Breast epithelium (tissue), 4 donors: Measurements from ENCODE around the gene MRPL44. TPM values are rescaled to one million over a fixed set of nuclear protein-coding genes. Genes with fewer than 3 reads are reported as not detected.

Experiments
- DNase-seq, 2 donors: peaks; one replicate each; pipeline ENCODE4 v3.0.0-alpha.2; 2019; ENCODE audit warnings: low spot score in 2 of 2
- H3K27ac ChIP-seq, 2 donors: fragments of 200-600 bp; sonication (generic) in 1 of 2; one replicate each; pipeline ENCODE4 v1.5.1; 2016 to 2019; ENCODE audit warnings: mild to moderate bottlenecking in 1 of 2
- H3K27me3 ChIP-seq, 2 donors: fragments of 200-600 bp; sonication (generic) in 1 of 2; one replicate each; pipeline versions ENCODE4 v1.5.1 to v1.6.0; 2017 to 2019; ENCODE audit warnings: control low read depth in 1 of 2, mild to moderate bottlenecking in 1 of 2
- H3K36me3 ChIP-seq: fragments of 200-600 bp; one replicate; pipeline ENCODE4 v1.5.1; 2019
- H3K4me1 ChIP-seq, 2 donors: fragments of 200-600 bp; sonication (generic); one replicate each; pipeline ENCODE4 v1.5.1; 2016 to 2019; ENCODE audit warnings: control low read depth in 1 of 2
- H3K4me3 ChIP-seq, 3 donors: fragments of 200-600 bp; sonication (generic); 1 replicate in 2 of 3; 2 replicates in 1 of 3; pipeline ENCODE4 v1.5.1; 2016 to 2019; ENCODE audit warnings: mild to moderate bottlenecking in 3 of 3, moderate library complexity in 2 of 3
- H3K9me3 ChIP-seq, 2 donors: fragments of 200-600 bp; sonication (generic) in 1 of 2; one replicate each; pipeline ENCODE4 v1.5.1; 2016 to 2019; ENCODE audit warnings: control low read depth in 1 of 2
- CTCF ChIP-seq, 3 donors: fragments of 450-650 bp; IDR thresholded peaks; one replicate each; pipeline ENCODE4 v1.5.1; 2016 to 2017; ENCODE audit warnings: antibody characterized with exemption in 3 of 3, mild to moderate bottlenecking in 3 of 3, moderate library complexity in 3 of 3
- POLR2A ChIP-seq: fragments of 450-650 bp; IDR thresholded peaks from one replicate; pipeline ENCODE4 v1.6.1; 2016; ENCODE audit warnings: antibody characterized with exemption, mild to moderate bottlenecking, moderate library complexity
- POLR2AphosphoS5 ChIP-seq, 3 donors: sonication (generic); formaldehyde crosslinking; IDR thresholded peaks; one replicate each; pipeline ENCODE4 v1.6.1; 2017; ENCODE audit warnings: antibody characterized with exemption in 3 of 3
- intact Hi-C: fragments of 100-400 bp; cut with DNase I; formaldehyde crosslinking; loops from one replicate; pipeline ENCODE4 v1.15.1; 2023; ENCODE audit warnings: low total_unique reads
- total RNA-seq, 3 donors: library from RNA; depleted of rRNA; stranded (reverse); fragments of >200 nt; gene quantifications; one replicate each; pipeline ENCODE4 v1.1.0, GENCODE V29; 2016

The MRPL44 gene
- total RNA-seq, 3 donors from 2014 or later, result 22.4 to 27.4 (median 24.3) TPM

- Histone ChIP-seq H3K4me3 (peak overlapping the region; percentile 85 to 98 (median 88)), H3K9me3 (no peaks in the 10 kb centered on the region), H3K27ac (peak overlapping the region; percentile 91 to 94), H3K27me3 (no peaks in the 10 kb centered on the region), H3K4me1 (peaks cover 0 to 4% of the 10 kb centered on the region in 2 donors), H3K36me3 (no peaks in the 10 kb centered on the region)
- intact Hi-C loops, result no loop called here
- TF ChIP-seq CTCF (IDR thresholded peaks at IDR 0.05), result no peak
- no peak for TF ChIP-seq POLR2AphosphoS5 (IDR thresholded peaks at IDR 0.05)
- TF ChIP-seq POLR2A, result no peak
- DNase-seq, result no peak
Observed at GRCh38 chr2:223943561-223944008, 13.7 kb upstream of the MRPL44 start.

- peak overlapping the region; percentile 85 to 98 (median 88) for H3K4me3 ChIP-seq
- no peaks in the 10 kb centered on the region for H3K9me3 ChIP-seq
- H3K36me3 ChIP-seq, result no peaks in the 10 kb centered on the region
- no peaks in the 10 kb centered on the region for H3K27me3 ChIP-seq
- peaks cover 0 to 4% of the 10 kb centered on the region in 2 donors for H3K4me1 ChIP-seq
- DNase-seq, result no peak
- H3K27ac ChIP-seq, result peak overlapping the region; percentile 91 to 94
- TF ChIP-seq POLR2AphosphoS5 (IDR thresholded peaks at IDR 0.05) (no peak), CTCF (IDR thresholded peaks at IDR 0.05) (no peak), POLR2A (no peak)
- intact Hi-C loops, result no loop called here
Observed at GRCh38 chr2:223944166-223944702, 13.0 kb upstream of the MRPL44 start.

- Histone ChIP-seq H3K27me3 (no peaks in the 10 kb centered on the region), H3K4me3 (peak within 1 kb of the TSS; percentile 85 to 98 (median 88)), H3K27ac (peak within 1 kb of the TSS; percentile 91 to 94), H3K4me1 (peaks cover 0 to 4% of the 10 kb centered on the region in 2 donors), H3K36me3 (no peaks in the 10 kb centered on the region), H3K9me3 (no peaks in the 10 kb centered on the region)
- TF ChIP-seq POLR2A, result peak; percentile 42
- TF ChIP-seq CTCF (IDR thresholded peaks at IDR 0.05), result no peak
- peak; percentile 82 to 91 (median 86) for TF ChIP-seq POLR2AphosphoS5 (IDR thresholded peaks at IDR 0.05)
- peak; percentile 62 to 85 for DNase-seq
- intact Hi-C loops, result no loop called here
Observed at GRCh38 chr2:223944703-223945531, 12.3 kb upstream of the MRPL44 start, which contains the start of gene WDFY1. WDFY1 (minus strand) TSS chr2:223945335; CDS start chr2:223945284, 51 bp downstream.

- TF ChIP-seq POLR2AphosphoS5 (IDR thresholded peaks at IDR 0.05) (no peak), POLR2A (no peak), CTCF (IDR thresholded peaks at IDR 0.05) (no peak)
- DNase-seq, result no peak
- intact Hi-C loops, result no loop called here
- H3K27me3 ChIP-seq, result no peaks in the 10 kb centered on the region
- peaks cover 0 to 4% of the 10 kb centered on the region in 2 donors for H3K4me1 ChIP-seq
- peak overlapping the region in 2 of 3 donors; percentile 85 to 88 for H3K4me3 ChIP-seq
- no peaks in the 10 kb centered on the region for H3K36me3 ChIP-seq
- H3K9me3 ChIP-seq, result no peaks in the 10 kb centered on the region
- no peak overlapping the region for H3K27ac ChIP-seq
Observed at GRCh38 chr2:223945755-223946154, 11.5 kb upstream of the MRPL44 start.

GRCh38 chr2:223947711-223948205 is 9.5 kb upstream of the MRPL44 start:
- Histone ChIP-seq H3K27ac (no peak overlapping the region), H3K4me3 (no peak overlapping the region), H3K4me1 (peaks cover 0 to 4% of the 10 kb centered on the region in 2 donors), H3K9me3 (no peaks in the 10 kb centered on the region), H3K27me3 (no peaks in the 10 kb centered on the region), H3K36me3 (no peaks in the 10 kb centered on the region)
- TF ChIP-seq CTCF (IDR thresholded peaks at IDR 0.05), result no peak
- TF ChIP-seq POLR2A, result no peak
- no peak for TF ChIP-seq POLR2AphosphoS5 (IDR thresholded peaks at IDR 0.05)
- no peak for DNase-seq
- intact Hi-C loops, result no loop called here
